NOMO-1 treated with dmso at 0.1 percent for 144 hours (cell line): Measurements from ENCODE around the gene NDUFA3.

Source experiments
- DNase-seq: peaks from one replicate; lab custom pipeline; 2025; ENCODE audit not compliant: unreplicated experiment; lab: John Stamatoyannopoulos, UW

Gene NDUFA3

DNA sequence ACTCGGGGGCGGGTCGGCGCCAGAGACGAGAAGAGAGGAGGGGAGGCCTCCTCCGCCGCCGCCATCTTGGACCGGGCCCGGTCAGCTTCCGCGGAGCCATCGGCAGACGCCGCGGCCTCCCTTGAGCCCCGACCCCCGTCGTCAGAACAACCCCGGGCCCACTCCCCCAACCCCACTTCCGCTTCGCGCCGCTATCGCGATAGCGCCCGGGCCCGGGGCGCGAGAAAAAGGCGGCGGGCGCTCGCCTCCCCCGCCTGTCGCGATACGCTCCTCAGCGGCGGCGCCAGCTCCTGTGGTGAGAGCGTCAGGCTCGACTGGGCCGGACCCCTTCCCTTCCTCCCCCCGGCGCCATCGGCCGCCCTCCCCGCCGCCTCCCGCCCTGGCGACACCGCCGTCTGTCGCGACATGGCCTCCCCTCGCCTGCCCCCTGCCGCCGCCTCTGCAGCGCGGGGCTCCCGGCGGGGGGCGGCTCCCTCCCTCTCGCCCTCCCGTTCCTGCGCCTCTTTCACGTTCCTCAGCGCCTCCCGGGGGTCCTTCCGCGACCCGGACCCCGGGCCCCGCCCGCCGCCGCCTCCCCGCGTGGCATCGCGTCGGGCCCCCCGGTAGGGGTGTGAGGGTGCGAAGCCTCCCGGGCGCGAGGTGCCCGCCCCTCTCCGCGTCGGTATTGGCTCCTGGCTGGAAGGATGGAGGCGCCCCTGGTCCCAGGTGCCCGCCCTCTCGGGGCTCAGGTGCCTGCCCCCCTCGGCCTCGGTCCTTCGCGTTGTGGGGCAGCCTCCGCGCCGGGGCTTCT, 35.2 kb downstream of the NDUFA3 start, which contains the start of gene CNOT3:
Gene CNOT3 (plus strand): TSS at position 64 of the 790 bp plus-strand sequence. CDS start 5,217 bp downstream, outside the sequence.
- no peak for DNase-seq

DNA sequence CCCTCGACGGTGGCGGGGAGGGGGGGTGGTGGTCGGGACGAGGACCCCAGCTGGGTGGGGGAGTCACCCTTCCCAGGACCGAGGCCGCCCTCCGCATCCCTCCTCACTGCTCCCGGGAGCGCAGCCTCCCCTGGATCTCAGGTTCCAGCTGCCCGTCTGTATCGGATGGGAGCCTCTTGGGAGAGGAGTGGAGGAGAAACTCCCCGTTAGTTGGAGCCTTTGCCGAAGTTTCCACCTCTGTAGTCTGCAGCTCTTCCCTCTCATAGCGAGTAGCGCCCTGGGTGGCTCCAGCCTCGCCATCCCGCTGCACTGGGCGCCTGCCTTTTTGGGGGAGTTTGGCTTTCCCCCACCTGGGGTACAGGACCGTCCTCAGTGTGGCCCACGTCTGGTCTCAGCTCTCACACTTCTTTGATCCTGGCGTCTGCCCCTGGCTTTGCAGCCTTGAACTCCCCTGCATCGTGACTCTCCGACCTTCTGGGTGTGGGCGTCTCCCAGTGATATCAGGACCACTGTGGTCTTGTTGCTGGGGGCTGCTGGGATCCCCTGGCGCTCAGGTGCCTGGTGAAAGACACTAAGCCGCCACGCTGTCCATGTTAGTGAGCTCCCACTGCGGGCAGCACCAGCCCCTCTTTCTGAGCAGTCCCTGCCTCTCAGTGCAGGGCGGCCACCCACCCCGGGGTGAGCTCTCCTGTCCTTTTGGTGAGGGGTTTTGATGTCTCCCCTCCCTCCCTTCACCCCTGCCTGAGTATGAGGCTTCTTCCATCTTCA, 36.0 kb downstream of the NDUFA3 start:
- no peak for DNase-seq

DNA sequence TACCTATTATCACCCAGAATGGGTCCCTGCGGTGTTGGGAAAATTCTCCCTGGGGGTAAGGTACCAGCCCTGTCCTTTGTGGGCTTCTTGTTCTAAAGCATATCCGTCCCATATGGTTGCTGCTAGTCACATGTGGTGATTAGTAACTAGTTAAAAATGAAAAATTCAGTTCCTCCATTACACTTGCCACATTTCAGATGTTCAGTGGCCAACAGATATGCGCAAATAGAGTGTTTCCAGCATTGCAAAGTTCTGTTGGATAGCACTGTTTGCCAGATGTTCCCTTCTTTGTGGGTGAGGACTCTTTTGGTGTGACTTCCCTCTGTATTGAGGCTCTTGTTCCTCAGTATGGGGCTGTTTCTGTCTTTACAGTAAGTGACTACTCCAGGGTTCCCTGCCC, 38.7 kb downstream of the NDUFA3 start:
- DNase-seq: no peak

DNA sequence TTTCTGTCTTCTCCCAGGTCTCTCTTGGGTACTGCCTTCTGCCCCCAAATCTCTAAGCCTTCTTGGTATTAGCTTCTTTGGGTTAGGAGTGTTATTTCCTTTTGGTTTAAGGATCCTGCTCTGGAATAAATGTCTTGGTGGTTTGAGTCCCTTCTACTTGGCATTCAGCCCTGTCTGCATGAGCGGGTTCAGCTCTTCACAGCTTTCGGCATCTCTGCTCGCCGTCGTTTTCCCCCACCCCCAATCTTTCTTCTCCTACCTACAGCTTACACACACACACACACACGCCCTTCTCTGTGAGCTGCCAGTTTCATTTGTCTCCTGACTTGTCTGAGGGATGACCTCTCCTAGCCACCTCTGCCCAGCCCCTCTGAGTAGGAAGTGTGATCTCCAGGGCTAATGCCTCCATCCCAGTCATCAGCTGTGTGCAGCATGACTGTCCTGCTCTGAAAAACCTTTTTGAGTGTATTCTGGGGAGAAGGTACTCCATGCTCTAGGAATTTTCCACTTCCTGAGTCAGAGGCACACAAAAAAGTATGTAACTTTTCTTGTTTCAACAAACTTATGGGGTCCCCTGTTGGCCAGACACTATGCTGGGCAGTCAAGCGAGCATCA, 39.6 kb downstream of the NDUFA3 start:
- no peak for DNase-seq

DNA sequence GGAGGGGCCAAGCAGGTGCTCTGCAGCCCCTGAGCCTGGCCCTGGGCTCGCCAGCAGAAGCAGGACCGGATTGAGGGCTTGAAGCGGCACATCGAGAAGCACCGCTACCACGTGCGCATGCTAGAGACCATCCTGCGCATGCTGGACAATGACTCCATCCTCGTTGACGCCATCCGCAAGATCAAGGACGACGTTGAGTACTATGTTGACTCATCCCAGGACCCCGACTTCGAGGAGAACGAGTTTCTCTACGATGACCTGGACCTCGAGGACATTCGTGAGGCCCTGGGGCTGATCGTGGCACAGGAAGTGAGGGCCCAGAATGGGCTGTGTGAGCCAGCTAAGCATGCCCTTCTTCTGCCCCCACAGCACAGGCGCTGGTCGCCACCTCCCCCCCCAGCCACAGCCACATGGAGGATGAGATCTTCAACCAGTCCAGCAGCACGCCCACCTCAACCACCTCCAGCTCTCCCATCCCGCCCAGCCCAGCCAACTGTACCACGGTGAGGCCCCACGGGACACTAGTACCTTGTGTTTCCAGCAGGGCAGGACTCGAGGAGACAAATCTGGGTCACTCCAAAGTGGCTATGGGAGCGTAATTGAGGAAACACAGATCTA, 43.0 kb downstream of the NDUFA3 start:
- DNase-seq: no peak

DNA sequence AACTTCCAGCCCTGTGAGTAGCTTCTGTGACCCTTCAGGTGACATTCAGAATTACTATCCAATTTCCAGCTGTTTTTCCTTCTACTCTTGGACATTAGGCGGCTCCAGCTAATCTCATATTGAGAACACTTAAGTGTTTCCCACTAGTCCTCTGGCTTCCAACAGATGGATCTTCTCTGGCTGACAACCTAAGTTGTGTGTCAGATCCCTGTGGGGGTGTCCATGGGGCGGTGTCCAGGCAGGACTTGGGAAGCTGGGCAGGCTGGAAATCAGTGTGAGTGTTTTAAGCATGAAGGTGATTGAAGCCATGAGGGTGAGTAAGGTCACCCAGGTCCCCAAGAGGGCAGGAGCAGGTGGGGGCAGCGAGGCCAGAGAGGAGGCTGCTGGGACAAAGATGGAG, 45.0 kb downstream of the NDUFA3 start:
- no peak for DNase-seq

DNA sequence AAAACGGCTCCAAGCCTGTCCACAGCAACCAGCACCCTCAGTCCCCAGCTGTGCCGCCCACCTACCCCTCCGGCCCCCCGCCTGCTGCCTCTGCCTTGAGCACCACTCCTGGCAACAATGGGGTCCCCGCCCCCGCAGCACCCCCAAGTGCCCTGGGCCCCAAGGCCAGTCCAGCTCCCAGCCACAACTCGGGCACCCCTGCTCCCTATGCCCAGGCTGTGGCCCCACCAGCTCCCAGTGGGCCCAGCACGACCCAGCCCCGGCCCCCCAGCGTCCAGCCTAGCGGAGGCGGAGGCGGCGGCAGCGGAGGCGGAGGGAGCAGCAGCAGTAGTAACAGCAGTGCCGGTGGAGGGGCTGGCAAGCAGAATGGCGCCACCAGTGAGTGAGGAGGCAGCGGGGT, 45.5 kb downstream of the NDUFA3 start:
- DNase-seq: no peak

DNA sequence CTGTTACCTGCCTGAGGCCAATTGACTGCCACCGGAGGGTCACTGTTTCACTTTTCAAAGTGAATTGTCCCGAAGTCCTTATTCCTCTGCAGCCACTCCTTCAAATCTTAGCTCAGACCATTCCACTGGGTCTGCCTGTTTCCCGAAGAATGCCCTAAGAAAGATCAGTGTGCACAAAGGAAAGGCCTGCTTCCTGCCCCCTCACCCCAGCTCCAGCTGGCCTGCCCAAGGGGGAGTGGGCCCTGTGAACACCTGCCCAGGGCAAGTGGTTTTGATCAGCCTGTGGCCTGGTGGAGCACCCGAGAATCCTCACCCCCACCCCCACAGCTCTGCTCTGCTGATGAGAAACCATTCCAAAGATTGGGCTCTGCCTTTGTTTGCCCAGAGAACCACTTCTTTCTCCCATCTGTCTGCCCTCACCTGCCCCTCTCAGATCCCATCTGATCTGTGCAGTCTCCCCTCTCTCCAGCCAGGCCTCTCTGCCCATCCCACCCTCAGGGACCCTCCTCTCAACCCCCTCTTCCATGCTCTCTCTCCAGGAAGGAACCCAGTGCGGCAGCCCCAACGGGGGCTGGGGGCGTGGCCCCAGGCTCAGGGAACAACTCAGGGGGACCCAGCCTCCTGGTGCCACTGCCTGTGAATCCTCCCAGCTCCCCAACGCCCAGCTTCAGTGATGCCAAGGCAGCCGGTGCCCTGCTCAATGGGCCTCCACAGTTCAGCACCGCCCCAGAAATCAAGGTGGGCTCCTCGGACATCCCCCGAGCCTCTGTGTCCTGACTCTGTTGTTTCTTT, 46.6 kb downstream of the NDUFA3 start:
- no peak for DNase-seq

DNA sequence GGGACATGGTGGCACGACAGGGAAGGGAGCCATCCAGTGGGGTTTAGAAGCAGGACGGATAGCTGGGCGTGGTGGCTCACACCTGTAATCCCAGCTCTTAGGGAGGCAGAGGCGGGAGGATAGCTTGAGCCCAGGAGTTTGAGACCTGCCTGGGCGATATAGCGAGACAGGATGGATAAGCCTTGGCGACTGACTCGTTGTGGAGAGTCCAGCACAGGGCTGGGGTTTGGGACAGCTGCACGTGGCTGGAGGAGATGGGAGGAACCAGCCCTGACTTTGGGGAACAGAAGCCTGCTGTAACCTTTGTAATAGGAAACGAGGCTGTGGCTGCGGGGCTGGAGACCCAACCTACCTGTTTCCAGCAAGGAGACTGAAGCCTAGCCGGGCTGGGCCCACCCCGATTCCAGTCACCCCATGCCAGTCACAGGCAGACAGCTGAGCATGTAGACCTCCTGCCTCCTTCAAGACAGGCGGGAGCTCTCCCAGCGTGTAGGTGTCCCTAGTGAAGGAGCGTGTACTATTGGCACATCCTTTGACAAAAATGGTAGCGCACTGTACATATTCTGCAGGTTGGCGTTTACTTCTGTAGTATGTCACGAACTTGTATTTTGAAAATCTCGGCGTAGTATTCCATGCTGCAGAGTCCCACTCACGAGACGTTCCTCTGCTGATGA, 48.8 kb downstream of the NDUFA3 start:
- no peak for DNase-seq

DNA sequence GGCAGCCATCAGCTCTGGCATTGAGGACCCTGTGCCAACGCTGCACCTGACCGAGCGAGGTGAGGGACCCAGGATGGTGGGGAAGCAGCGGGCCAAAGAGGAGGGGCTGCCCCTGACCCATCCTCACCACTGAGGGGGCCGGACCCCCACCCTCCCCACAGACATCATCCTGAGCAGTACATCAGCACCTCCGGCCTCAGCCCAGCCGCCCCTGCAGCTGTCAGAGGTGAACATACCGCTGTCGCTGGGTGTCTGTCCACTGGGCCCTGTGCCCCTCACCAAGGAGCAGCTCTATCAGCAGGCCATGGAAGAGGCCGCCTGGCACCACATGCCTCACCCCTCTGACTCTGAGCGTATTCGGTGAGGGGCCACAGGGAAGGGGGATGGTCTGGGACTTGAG, 49.6 kb downstream of the NDUFA3 start:
- DNase-seq: no peak

DNA sequence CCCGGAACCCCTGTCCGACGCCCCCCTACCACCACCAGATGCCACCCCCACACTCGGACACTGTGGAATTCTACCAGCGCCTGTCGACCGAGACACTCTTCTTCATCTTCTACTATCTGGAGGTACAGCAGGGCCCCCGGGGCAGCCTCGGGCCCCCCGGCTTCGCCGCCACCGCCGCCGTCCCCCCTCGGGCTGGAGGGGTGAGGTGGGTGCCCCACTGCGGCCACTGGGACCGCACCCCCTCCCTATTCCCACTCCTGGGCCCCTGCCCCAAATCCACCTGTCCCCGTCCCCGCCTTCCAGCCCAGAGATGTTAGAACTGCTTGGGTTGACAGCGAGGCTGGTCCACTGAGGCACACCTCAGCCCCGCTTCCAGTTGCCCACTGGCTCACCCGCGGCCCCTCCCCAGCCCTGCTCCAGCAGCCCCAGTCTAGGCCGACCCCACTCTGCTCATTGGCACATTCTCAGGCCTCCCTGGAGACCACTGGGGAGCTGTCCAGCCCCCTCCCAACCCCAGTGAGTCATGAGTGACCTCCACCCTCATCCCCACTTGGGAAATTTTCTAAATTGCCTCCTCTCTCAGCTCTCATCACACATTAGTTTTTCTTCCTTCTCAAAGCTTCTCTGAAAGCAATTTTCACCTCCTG, 50.3 kb downstream of the NDUFA3 start:
- DNase-seq: no peak

DNA sequence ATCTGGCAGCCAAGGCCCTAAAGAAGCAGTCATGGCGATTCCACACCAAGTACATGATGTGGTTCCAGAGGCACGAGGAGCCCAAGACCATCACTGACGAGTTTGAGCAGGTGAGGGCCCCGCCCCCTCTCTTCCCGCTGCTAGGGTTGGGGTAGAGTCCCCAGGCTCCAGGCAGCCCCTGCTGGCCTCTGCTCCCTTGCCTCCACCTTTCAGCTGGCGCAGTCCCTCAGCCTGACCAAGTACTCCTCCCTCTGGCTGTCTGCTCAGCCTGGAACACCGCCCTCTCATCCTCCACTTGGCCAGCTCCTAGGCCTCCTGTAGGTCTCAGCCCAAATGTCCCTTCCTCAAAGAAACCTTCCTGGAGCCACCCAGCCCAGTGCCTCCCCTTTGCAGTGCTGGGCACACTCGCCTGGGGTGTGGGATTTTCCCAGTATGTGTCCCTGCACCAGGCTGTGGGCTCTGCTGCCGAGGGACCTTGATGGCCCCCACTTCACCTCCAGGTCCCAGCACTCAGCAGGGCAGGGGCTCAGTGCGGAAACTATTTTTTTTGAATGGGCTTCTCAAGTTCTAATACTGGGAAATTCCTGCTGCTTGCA, 51.2 kb downstream of the NDUFA3 start:
- no peak for DNase-seq

DNA sequence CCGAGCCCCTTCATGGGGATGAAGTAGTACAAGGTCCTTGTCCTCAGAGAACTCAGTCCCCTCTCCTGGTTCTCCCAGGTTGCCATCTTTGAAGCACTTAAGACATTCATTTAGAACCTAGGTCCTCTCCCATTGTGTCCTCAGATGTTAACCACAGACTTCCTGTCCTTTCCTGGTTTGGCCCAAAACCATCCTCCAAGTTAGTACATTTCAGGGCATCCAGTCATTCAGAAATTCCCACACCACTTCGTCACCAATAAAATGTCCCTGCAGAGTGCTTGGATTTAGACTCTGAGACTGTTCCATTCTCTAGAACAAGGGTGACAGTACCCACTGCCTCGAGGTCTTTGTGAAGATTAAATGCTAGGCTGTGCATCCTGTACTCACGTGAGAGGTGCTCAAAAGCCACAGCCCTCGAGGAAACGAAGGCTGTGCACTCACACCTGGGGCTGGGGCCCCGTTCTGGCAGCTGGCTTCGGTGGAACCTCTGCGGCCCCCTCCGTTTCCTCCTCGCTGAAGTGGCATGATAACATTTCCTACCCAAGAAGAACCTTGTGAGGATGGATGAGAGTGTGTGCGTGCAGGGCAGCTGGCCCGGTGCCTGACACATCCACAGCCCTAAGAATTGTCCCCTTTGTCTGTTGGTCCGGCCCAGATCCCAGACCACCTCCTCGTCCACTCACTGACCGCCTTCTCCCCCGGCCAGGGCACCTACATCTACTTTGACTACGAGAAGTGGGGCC, 52.1 kb downstream of the NDUFA3 start:
- no peak for DNase-seq

DNA sequence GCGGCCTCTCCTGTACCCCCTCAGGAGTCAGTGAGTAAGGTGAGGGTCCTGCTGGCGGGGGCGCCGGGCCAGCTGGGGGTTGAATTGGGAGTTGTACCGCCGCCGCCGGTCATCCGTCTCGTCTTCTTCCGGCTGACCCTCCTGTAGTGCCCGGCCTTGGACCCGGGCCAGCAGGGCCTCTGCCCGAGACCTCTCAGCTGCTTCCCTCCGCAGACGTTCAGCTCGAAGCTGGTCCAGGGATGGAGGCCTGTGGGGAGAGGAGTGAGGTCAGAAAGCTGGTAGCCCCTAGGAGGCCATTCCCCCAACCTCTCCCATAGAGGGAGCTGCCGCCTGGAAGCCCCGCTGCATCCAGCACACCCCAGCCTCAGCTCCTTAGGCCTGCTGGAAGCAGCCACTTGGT, 53.0 kb downstream of the NDUFA3 start:
- DNase-seq: no peak

DNA sequence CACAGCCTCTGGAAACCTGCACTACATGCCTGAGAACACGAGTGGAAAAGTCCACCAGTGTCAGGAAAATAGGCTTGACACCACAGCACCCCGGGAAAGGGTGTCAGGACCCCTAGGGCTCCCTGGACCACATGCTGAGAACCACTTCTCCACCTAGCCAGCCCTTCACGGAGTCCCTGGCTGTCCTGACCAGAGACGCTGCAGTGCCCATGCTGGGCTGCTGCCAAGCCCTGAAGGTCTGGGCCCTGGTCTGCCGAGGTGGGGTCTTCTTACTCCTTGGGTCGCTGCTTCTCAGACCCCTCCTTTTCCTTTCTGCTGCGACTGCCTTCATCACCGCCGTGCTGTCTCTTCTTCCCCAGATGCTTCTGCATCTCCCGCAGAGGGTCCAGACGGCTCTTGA, 53.8 kb downstream of the NDUFA3 start:
- DNase-seq: no peak

DNA sequence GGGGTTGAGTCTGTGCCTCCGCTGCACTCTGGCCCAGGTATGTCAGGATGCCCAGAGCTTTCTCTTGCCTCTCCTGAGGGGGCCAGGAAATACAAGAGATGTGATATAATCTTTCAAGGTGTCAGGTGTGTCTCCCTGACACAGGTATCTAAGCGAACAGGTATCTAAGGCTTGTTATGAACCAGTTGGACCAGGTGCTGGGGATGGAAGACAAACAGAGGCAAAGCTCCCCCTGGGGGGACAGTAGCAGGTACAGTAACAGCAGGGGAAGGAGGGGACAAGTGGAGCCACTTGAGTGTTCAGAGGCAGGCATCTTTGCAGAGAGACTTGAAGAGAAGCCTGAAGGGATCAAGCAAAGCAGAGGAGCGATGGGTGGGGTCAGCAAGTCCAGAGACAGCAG, 54.3 kb downstream of the NDUFA3 start:
- DNase-seq: no peak
